ENCODE data around the gene CLDN18.

CLDN18 gene

GRCh38 chr3:138025553-138025952 lies 15.6 kb downstream of the CLDN18 start:
- no peak for DNase-seq (ENCODE audit: low read depth, low spot score)

- DNase-seq (ENCODE audit: low read depth, low spot score), result no peak
Observed at GRCh38 chr3:138027821-138028220, 17.9 kb downstream of the CLDN18 start.

GRCh38 chr3:138030734-138031280 lies 20.8 kb downstream of the CLDN18 start:
- DNase-seq (ENCODE audit: low read depth, low spot score), result no peak

GRCh38 chr3:138031536-138031935 lies 21.6 kb downstream of the CLDN18 start:
- DNase-seq (ENCODE audit: low read depth, low spot score), result no peak

GRCh38 chr3:138032567-138032966 lies 22.6 kb downstream of the CLDN18 start:
- DNase-seq (ENCODE audit: low read depth, low spot score), result no peak

- no peak for DNase-seq (ENCODE audit: low read depth, low spot score)
Observed at GRCh38 chr3:138033202-138033691, 23.3 kb downstream of the CLDN18 start.

DNA sequence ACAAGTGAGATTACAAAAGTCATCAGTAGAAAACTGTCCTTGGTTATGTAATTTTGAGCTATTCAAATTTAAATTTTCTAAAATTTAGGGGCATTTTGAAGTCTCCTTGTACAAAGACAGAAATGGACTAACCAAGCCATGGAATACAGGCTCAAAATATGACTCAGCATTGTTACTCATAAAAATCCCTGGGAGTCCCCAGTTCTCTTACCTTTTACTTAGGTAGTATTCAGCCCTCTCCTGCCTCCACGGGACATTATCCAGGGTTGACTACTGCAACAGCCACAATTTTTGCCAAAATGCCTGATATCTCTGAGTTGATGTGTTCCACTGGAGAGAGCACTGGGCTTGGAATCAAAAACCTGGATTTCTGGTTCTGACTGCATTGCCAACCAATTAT lies 25.0 kb downstream of the CLDN18 start:
- no peak for DNase-seq (ENCODE audit: low read depth, low spot score)

- no peak for DNase-seq (ENCODE audit: low read depth, low spot score)
Observed at GRCh38 chr3:138036572-138036971, 26.6 kb downstream of the CLDN18 start.

DNA sequence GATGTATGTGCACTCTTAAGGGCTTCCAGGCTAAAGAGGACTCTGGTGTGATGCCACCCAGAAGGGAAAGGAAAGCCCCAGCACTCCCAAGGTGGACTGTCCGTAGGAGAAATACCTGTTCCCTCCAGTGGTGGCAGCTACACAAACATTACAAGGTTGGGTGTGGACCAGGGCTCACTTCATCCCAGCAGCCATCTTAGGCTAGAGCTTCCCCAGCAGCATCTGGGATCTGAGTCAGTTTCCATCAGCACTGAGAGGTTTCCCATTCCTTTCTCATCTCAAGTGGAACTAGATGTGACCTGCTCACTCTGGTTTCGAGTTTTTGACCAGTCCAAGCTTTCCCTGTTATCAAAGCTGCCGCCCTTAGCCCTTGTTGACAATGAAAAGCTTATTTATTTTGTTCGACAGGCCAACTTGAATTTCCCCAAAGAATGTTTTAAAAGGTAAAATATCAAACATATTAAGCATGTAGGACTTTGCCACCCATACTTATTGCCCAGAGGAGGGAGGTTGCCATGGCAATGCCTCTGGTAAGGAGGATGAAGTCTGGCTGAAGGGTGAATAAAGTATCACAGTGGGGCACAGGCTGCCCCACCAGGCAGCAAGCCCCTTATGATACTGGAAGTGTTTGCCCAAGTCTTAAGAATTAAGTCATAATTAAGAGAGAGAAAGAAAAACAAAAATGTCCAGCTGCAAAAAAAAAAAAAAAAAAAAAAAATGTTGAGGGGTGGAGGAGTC lies 28.9 kb downstream of the CLDN18 start:
- no peak for DNase-seq (ENCODE audit: low read depth, low spot score)

DNA sequence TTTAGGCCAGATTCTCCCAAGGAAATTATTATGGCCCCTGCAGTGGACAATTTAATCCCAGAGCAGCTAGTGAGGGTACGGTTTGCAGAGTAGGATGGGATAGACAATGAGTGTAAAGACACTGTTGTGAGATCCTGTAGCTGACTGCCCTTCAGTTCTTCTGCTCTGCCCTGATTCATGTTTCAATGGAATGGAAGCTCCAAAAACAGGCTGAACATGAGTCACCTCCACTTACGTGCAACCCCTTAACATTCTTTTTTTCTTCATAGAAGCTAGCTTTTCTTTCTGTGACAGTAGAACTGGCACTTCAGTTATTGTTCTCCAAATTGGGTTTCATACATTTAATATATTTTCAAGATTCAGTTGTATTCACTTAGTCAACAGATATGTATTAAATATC lies 32.1 kb downstream of the CLDN18 start:
- no peak for DNase-seq (ENCODE audit: low read depth, low spot score)

- DNase-seq (ENCODE audit: low read depth, low spot score), result no peak
Observed at GRCh38 chr3:138043266-138044029, 33.5 kb downstream of the CLDN18 start.

DNA sequence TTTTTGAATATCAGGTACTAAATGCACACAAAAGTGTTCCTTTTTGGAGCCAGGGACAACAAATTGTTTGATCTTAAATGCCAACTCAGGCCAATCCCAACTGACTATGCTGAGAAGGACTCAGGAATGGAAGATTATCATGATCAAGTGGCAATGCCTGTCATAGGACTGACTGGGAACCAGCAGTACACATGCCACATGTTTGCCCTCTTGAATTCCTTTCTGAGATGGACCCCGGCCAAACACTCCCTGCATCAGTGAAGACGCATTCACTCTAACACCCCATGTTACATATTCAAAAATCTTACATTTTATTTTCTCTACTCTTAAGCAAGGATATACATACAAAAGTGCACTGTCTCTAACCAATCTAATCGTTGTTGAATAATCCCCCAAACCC lies 36.1 kb downstream of the CLDN18 start:
- no peak for DNase-seq (ENCODE audit: low read depth, low spot score)

GRCh38 chr3:138046955-138047354 lies 37.0 kb downstream of the CLDN18 start:
- DNase-seq (ENCODE audit: low read depth, low spot score), result no peak

GRCh38 chr3:138047596-138048158 lies 37.7 kb downstream of the CLDN18 start:
- DNase-seq (ENCODE audit: low read depth, low spot score), result no peak

DNA sequence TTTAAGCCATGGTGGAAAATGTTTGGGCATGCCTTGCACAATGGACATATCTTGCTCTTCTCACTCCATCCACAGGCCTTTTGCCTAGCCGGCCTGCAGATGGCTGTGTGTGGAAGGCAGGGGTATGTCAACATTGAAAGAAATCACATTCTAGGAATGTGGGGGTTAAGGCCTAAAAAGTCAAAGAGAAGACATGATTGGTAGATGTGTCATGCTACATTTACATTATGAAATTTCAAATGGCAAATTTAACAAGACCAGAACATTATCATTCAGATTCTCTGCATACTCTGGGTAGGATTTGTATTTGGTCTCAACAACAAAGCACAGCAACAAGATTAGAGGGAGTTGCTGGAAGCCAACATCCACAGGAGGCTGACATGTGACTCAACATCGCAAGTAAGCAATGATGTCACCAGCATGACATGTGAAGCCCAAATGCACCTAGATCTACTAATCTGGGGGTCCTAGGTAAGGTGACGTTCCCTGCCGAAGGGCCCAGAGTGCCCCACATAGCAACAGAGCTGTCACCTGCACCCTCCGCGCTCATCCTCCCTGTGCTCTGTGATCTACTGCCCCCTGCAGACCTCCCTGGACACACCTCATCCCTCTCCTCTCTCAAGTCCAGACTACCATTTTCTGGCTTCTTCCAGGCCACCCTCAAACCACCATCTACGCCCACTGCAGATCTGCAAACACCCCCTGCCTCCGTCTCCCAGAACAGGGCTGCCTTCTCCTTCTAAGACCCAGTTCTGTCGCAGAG lies 39.4 kb downstream of the CLDN18 start:
- no peak for DNase-seq (ENCODE audit: low read depth, low spot score)

DNA sequence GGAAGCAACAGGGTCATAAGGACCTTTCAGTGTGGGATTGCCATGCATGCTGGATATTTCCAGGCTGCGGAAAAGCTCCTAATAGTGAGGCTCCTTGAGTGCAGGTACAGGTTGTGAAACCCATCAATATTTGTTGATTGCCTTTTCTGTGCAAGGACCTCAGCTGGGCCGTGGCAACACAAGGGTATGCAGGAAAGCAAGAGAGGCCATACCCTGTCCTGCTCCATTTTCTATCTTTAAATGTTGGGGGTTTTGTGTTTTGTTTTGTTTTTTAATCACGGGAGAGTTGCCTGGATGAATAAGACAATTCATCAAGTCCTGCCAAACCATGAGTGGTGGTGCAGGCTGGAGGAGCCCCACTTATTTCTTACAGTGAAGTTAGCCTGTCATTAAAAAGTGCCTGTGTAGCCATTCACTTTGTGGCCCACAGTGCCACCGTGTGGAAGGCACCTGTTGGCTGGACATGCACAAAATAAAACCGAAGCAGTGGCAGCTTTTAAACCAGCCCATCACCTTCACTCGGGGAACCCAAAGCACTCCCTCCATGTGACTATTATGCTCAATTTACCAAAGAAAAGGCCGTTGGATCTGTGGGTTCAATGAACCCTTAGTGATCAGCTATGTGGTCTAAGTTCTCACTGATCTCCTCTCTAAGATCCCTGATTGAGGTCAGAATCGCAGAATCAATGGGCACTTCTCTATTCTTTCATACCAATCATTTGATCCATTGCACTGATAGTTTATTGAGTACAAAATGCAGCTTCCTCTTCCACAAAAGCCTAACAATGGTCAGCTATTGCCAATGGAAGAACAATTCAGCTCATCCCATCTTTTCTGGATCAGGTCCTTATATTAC lies 42.2 kb downstream of the CLDN18 start:
- DNase-seq (ENCODE audit: low read depth, low spot score), result no peak

DNA sequence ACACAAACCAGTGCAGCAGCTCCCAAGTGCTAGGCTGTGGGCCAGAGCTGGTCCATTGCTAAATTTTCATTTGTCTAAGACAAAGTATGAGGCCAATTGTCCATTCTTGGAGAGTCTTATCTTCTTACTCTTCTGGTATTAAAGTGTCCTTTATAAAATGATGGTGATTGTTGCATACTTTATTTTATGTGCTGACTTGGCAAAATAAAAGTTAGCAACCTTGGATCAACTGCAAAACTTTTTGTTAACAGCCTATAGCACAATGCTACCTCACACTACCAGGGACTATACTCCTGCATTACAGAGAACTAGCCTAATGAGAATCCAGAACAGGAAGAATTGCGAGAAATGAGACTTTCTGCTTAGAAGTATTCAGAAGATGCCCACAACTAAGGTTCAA lies 44.1 kb downstream of the CLDN18 start:
- no peak for DNase-seq (ENCODE audit: low read depth, low spot score)

DNA sequence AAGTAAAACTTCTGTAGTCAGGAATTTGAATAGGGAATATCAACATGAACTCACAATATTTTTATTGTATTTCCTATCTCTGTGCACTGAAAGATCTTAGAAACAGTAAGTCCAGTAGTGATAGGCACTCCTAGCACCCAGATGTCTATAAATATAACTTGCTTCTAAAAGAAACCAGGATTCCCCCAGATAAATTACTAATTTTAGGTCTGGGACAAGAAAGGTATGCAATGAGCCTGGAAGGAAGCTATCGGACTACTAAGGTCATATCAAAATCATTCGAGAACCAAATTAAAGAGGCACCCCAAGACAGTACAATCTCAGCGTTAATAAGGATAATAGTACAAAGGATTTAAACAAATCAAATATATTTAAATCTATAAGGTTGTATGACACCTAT lies 47.4 kb downstream of the CLDN18 start:
- no peak for DNase-seq (ENCODE audit: low read depth, low spot score)

DNA sequence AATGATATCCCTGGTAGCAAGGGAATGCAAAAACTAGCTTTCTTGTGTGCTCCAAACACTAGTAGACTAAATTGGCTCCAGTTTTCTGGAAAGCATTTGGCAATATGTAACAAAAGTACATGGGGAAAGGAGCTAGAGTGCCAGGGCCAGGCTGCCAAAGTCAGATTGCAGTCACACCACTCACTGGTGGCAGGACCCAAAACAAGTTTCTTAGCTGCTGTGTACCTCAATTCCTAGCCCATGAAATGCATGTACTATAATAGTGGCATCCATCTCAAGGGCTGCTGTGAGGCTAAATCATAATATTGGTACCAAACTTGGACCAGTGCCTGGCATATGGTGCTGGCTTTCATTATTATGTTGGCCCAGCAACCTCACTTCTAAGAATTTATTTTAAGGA lies 49.3 kb downstream of the CLDN18 start:
- DNase-seq (ENCODE audit: low read depth, low spot score), result no peak

DNA sequence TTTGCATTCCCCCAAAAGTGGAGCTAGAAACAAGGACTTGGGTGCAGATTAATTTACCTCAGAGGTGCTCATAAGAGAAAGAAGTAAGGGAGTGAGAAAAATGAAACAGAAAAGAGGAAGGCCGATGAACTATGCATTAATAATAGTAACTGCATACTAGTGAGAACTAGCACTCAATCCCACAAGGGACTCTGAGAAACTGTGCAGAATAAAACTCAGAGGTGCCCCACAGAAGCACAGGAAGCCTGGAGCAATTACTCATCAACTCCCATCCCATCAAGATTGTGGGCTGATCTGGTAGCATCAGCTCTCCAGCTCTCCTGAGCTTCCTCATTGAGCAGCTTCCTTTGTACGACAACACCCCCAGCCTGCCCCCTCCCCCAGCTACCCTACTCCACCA lies 50.8 kb downstream of the CLDN18 start:
- DNase-seq (ENCODE audit: low read depth, low spot score), result no peak

- DNase-seq (ENCODE audit: low read depth, low spot score), result no peak
Observed at GRCh38 chr3:138062037-138062436, 52.1 kb downstream of the CLDN18 start.

Measured in smooth muscle cell of the brain vasculature (primary cell).